IMR-90 (cell line): ENCODE data around the gene MAGI1. TPM values are rescaled to one million over a fixed set of nuclear protein-coding genes. Genes with fewer than 3 reads are reported as not detected.

Experiments
- ATAC-seq: fragments of 200-7000 bp; cut with Tn5 transposase; 2 replicates; pipeline ENCODE4 v1.9.1; 2020; ENCODE audit warnings: low read depth, mild to moderate bottlenecking, moderate library complexity
- BruUV-seq: library from RNA; stranded (reverse); fragments of 400-500 nt; replicated peaks from 2 replicates; lab custom pipeline; 2021; lab: Mats Ljungman, UMichigan
- CTCF ChIA-PET: fragments of 300-600 bp; formaldehyde crosslinking; extraction: SDS; loops from one replicate; lab custom pipeline; 2021; ENCODE audit warnings: antibody characterized with exemption; lab: Yijun Ruan, JAX
- POLR2A ChIA-PET: fragments of 300-600 bp; sonication (Branson Sonifier 250); formaldehyde crosslinking; loops from one replicate; lab custom pipeline; 2022; ENCODE audit warnings: antibody characterized with exemption; ENCODE audit not compliant: unreplicated experiment; lab: Charles Lee
- DNase-seq: peaks from one replicate; pipeline ENCODE4 v3.0.0; 2013
- H2AFZ ChIP-seq: replicated peaks from 2 replicates; pipeline ENCODE3; 2013; ENCODE audit warnings: low read length, mild to moderate bottlenecking; ENCODE audit not compliant: poor library complexity
- H2AK5ac ChIP-seq: 2 replicates; pipeline ENCODE4 v1.6.1; 2013; ENCODE audit warnings: low read depth, low read length, inconsistent platforms
- H2AK9ac ChIP-seq: replicated peaks from 2 replicates; pipeline ENCODE3; 2013; ENCODE audit warnings: mild to moderate bottlenecking, low read depth, low read length, moderate library complexity; ENCODE audit not compliant: poor library complexity
- H2BK120ac ChIP-seq: 2 replicates; pipeline ENCODE4 v1.6.1; 2013; ENCODE audit warnings: low read depth, low read length, inconsistent platforms
- H2BK15ac ChIP-seq: 3 replicates; pipeline ENCODE4 v1.6.1; 2013; ENCODE audit warnings: low read depth, low read length, inconsistent platforms
- H2BK20ac ChIP-seq: 2 replicates; pipeline ENCODE4 v1.6.1; 2013; ENCODE audit warnings: low read depth, mild to moderate bottlenecking, inconsistent platforms, low read length, moderate library complexity
- H2BK5ac ChIP-seq: 2 replicates; pipeline ENCODE4 v1.6.1; 2013; ENCODE audit warnings: mild to moderate bottlenecking, low read depth, low read length, inconsistent platforms; ENCODE audit not compliant: poor library complexity, severe bottlenecking
- H3K14ac ChIP-seq: replicated peaks from 2 replicates; pipeline ENCODE4 v1.6.1; 2013; ENCODE audit warnings: low read depth, low read length, inconsistent platforms
- H3K18ac ChIP-seq: 2 replicates; pipeline ENCODE4 v1.6.1; 2013; ENCODE audit warnings: low read depth, low read length, control low read depth
- H3K23ac ChIP-seq: 2 replicates; pipeline ENCODE4 v1.6.1; 2013; ENCODE audit warnings: low read depth, low read length, inconsistent platforms
- H3K27ac ChIP-seq: 2 replicates; pipeline ENCODE4 v1.5.1; 2013; ENCODE audit warnings: mild to moderate bottlenecking, control low read depth, low read length; ENCODE audit not compliant: insufficient read depth
- H3K27me3 ChIP-seq: 2 replicates; pipeline ENCODE4 v1.6.1; 2013; ENCODE audit warnings: low read length; ENCODE audit not compliant: control insufficient read depth, insufficient read depth
- H3K36me3 ChIP-seq: 2 replicates; pipeline ENCODE4 v1.6.1; 2013; ENCODE audit warnings: low read length, mixed read lengths; ENCODE audit not compliant: control insufficient read depth, insufficient read depth
- H3K4ac ChIP-seq: 2 replicates; pipeline ENCODE4 v1.6.1; 2013; ENCODE audit warnings: low read depth, low read length, inconsistent platforms
- H3K4me1 ChIP-seq: 2 replicates; pipeline ENCODE4 v1.6.1; 2013; ENCODE audit warnings: low read length, mixed read lengths; ENCODE audit not compliant: control insufficient read depth, insufficient read depth
- H3K4me2 ChIP-seq: 2 replicates; pipeline ENCODE4 v1.6.1; 2013; ENCODE audit warnings: low read depth, mild to moderate bottlenecking, control low read depth, low read length, moderate library complexity
- H3K4me3 ChIP-seq: 2 replicates; pipeline ENCODE4 v1.5.1; 2013; ENCODE audit warnings: low read depth, mild to moderate bottlenecking, control low read depth, low read length, moderate library complexity; ENCODE audit not compliant: insufficient read depth
- H3K56ac ChIP-seq: 2 replicates; pipeline ENCODE4 v1.6.1; 2013; ENCODE audit warnings: low read length, inconsistent platforms; ENCODE audit not compliant: insufficient read depth; ENCODE audit errors: extremely low read depth
- H3K79me1 ChIP-seq, 2 experiments: 2 replicates each; pipeline ENCODE4 v1.6.1; 2013; ENCODE audit warnings: low read length in 2 of 2, inconsistent platforms in 1 of 2, low read depth in 1 of 2
- H3K9ac ChIP-seq: 2 replicates; pipeline ENCODE4 v1.6.1; 2013; ENCODE audit warnings: low read depth, low read length, control low read depth
- H3K9me1 ChIP-seq: 2 replicates; pipeline ENCODE4 v1.6.1; 2013; ENCODE audit warnings: low read length, inconsistent platforms; ENCODE audit not compliant: insufficient read depth
- H3K9me3 ChIP-seq: 2 replicates; pipeline ENCODE4 v1.6.1; 2013; ENCODE audit warnings: low read length; ENCODE audit not compliant: control insufficient read depth, insufficient read depth
- H4K20me1 ChIP-seq: 2 replicates; pipeline ENCODE4 v1.6.1; 2013; ENCODE audit warnings: low read length, inconsistent platforms; ENCODE audit not compliant: insufficient read depth
- H4K5ac ChIP-seq: 2 replicates; pipeline ENCODE4 v1.6.1; 2013; ENCODE audit warnings: mild to moderate bottlenecking, low read depth, low read length, control low read depth
- H4K8ac ChIP-seq, 2 experiments: 2 replicates each; pipeline ENCODE4 v1.6.1; 2013; ENCODE audit warnings: low read depth in 2 of 2, low read length in 2 of 2, control low read depth in 1 of 2, inconsistent platforms in 1 of 2
- H4K91ac ChIP-seq: 2 replicates; pipeline ENCODE4 v1.6.1; 2013; ENCODE audit warnings: low read depth, low read length, inconsistent platforms; ENCODE audit not compliant: insufficient read depth
- BHLHE40 ChIP-seq: fragments of 150-350 bp; IDR thresholded peaks from 2 replicates; pipeline ENCODE4 v1.6.1; 2016; ENCODE audit warnings: mild to moderate bottlenecking, low read depth, low read length
- CEBPB ChIP-seq: IDR thresholded peaks from 2 replicates; pipeline ENCODE4 v1.6.1; 2012; ENCODE audit warnings: low read depth, low read length, improper control_type of control experiment
- CHD1 ChIP-seq: IDR thresholded peaks from 2 replicates; pipeline ENCODE4 v1.6.1; 2012; ENCODE audit warnings: low read depth, low read length, improper control_type of control experiment
- CTCF ChIP-seq: conservative IDR thresholded peaks from 2 replicates; pipeline ENCODE4 v1.5.1; 2012; ENCODE audit warnings: mild to moderate bottlenecking, low read depth, low read length, improper control_type of control experiment
- FOS ChIP-seq: fragments of 150-350 bp; IDR thresholded peaks from 2 replicates; pipeline ENCODE4 v1.6.1; 2016; ENCODE audit warnings: low read depth, low read length
- MAZ ChIP-seq: IDR thresholded peaks from 2 replicates; pipeline ENCODE4 v1.6.1; 2012; ENCODE audit warnings: low read depth, mild to moderate bottlenecking, low read length, improper control_type of control experiment, moderate library complexity, borderline replicate concordance
- NFE2L2 ChIP-seq: fragments of 150-350 bp; IDR thresholded peaks from 2 replicates; pipeline ENCODE4 v1.6.1; 2016; ENCODE audit warnings: low read depth, mild to moderate bottlenecking, low read length
- RAD21 ChIP-seq: IDR thresholded peaks from 2 replicates; pipeline ENCODE4 v1.6.1; 2012; ENCODE audit warnings: low read length, improper control_type of control experiment
- RCOR1 ChIP-seq: IDR thresholded peaks from 2 replicates; pipeline ENCODE4 v1.6.1; 2012; ENCODE audit warnings: mild to moderate bottlenecking, low read length, improper control_type of control experiment; ENCODE audit not compliant: insufficient replicate concordance
- RFX5 ChIP-seq: IDR thresholded peaks from 2 replicates; pipeline ENCODE4 v1.8.0; 2012; ENCODE audit warnings: low read depth, mild to moderate bottlenecking, low read length, moderate library complexity
- USF2 ChIP-seq: fragments of 150-350 bp; IDR thresholded peaks from 2 replicates; pipeline ENCODE4 v1.6.1; 2017; ENCODE audit warnings: mild to moderate bottlenecking, antibody characterized with exemption, low read length, low read depth
- WGBS, 2 experiments: methylation state at CpG; one replicate each; pipeline versions ENCODE4 v1.1.5 to v1.1.7; 2013; ENCODE audit warnings: missing lambda C conversion rate in 2 of 2; ENCODE audit not compliant: insufficient read length in 1 of 2; ENCODE audit errors: extremely low coverage in 2 of 2; 5-methylcytosine and 5-hydroxymethylcytosine counted together
- dilution Hi-C: fragments of 300-500 bp; cut with HindIII; formaldehyde crosslinking; loops from one replicate; pipeline ENCODE4 v1.14.3; 2018; ENCODE audit warnings: low sequenced_read_pairs; ENCODE audit not compliant: unreplicated experiment
- in situ Hi-C: fragments of 300-500 bp; cut with MboI; formaldehyde crosslinking; loops from 3 replicates; pipeline ENCODE4 v1.14.3; 2019; ENCODE audit warnings: low sequenced_read_pairs, inconsistent platforms, mixed read lengths
- intact Hi-C: fragments of 100-400 bp; cut with micrococcal nuclease; formaldehyde crosslinking; loops from 2 replicates; pipeline ENCODE4 v1.10.0; 2022
- polyA plus RNA-seq, 3 experiments: library from polyadenylated mRNA; depleted of rRNA; stranded (reverse); fragments of >200 nt; gene quantifications; 2 replicates each; pipeline ENCODE4 v1.2.3, GENCODE V29; 2012; ENCODE audit warnings: low replicate concordance in 1 of 3
- total RNA-seq: library from RNA; depleted of rRNA; stranded (reverse); fragments of >200 nt; gene quantifications from 2 replicates; pipeline ENCODE4 v1.2.3, GENCODE V29; 2012
- TF ChIP-seq, protein P1 (sequence below): fragments of 150-350 bp; IDR thresholded peaks from 2 replicates; pipeline ENCODE4 v1.6.1; 2016; ENCODE audit warnings: low read depth, mild to moderate bottlenecking, low read length, moderate library complexity, borderline replicate concordance

Gene MAGI1
- total and polyA plus RNA-seq, 2 of the 4 experiments (the other 2 are of a cell fraction), result 14.5 to 24.2 TPM

GRCh38 chr3:65597952-65598413 lies 440.7 kb downstream of the MAGI1 start:
- no peaks in the 10 kb centered on the region for H3K9me1 ChIP-seq
- no peak overlapping the region for H4K91ac ChIP-seq
- H2AFZ ChIP-seq, result peak overlapping the region; percentile 86
- TF ChIP-seq, protein P1, sequence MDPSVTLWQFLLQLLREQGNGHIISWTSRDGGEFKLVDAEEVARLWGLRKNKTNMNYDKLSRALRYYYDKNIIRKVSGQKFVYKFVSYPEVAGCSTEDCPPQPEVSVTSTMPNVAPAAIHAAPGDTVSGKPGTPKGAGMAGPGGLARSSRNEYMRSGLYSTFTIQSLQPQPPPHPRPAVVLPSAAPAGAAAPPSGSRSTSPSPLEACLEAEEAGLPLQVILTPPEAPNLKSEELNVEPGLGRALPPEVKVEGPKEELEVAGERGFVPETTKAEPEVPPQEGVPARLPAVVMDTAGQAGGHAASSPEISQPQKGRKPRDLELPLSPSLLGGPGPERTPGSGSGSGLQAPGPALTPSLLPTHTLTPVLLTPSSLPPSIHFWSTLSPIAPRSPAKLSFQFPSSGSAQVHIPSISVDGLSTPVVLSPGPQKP, result no peak
- TF ChIP-seq RCOR1 (no peak), NFE2L2 (no peak), USF2 (no peak), CHD1 (no peak), FOS (no peak), RFX5 (no peak), MAZ (no peak), CTCF (no peak), BHLHE40 (no peak), RAD21 (no peak), CEBPB (no peak)
- WGBS, 2 experiments, result 80% methylated on average over 1 of the region's 20 CpGs; no CpG with 5 or more reads in 1 of the 2 experiments
- no peak overlapping the region for H2BK15ac ChIP-seq
- peak overlapping the region; percentile 70 for H2AK5ac ChIP-seq
- H3K4ac ChIP-seq, result 0 out of 2 replicates have a peak overlapping the region, but pooled peaks have one; percentile 46
- no peak overlapping the region for H2BK20ac ChIP-seq
- no peaks in the 10 kb centered on the region for H3K36me3 ChIP-seq
- no peak overlapping the region for H3K18ac ChIP-seq
- BruUV-seq, result no TSS peak
- H4K8ac ChIP-seq, result peak overlapping the region in 1 of 2 experiments; percentile 86; a peak in 1 of 4 replicates
- no peak overlapping the region for H2AK9ac ChIP-seq
- no peak overlapping the region for H3K9ac ChIP-seq
- H3K4me3 ChIP-seq, result no peak overlapping the region
- ATAC-seq (no peak), DNase-seq (no peak)
- H3K27ac ChIP-seq, result no peak overlapping the region
- intact Hi-C loops (no loop called here), in situ Hi-C loops (no loop called here), dilution Hi-C loops (no loop called here)
- no peaks in the 10 kb centered on the region; the same call in 1 of the 2 replicates for H4K20me1 ChIP-seq
- ChIA-PET CTCF (no interaction called here), POLR2A (no interaction called here)
- no peak overlapping the region for H3K56ac ChIP-seq
- no peak overlapping the region for H2BK120ac ChIP-seq
- H3K27me3 ChIP-seq, result no peaks in the 10 kb centered on the region
- H3K79me1 ChIP-seq, result peaks cover 18 to 30% of the 10 kb centered on the region in 2 experiments
- no peak overlapping the region; the same call in 1 of the 2 replicates for H3K4me2 ChIP-seq
- peaks cover 4% of the 10 kb centered on the region; the same call in 1 of the 2 replicates for H3K4me1 ChIP-seq
- no peak overlapping the region for H2BK5ac ChIP-seq
- no peak overlapping the region for H4K5ac ChIP-seq
- H3K23ac ChIP-seq, result 0 out of 2 replicates have a peak overlapping the region, but pooled peaks have one; percentile 41
- no peaks in the 10 kb centered on the region for H3K9me3 ChIP-seq
- no peak overlapping the region for H3K14ac ChIP-seq
